Motor neuron (in vitro differentiated cells): ENCODE results near the gene HCN2. TPM values are rescaled to one million over a fixed set of nuclear protein-coding genes. Genes with fewer than 3 reads are reported as not detected.
"Not testable (repeated sequence)": the region's sequence is repeated elsewhere in the genome, so short reads cannot be mapped to it uniquely, and the experiment has no call there.

Experiments used
- ATAC-seq, 8 experiments: fragments of 200-7000 bp; cut with Tn5 transposase; replicated peaks in 6 of 8; 2 replicates each; pipeline ENCODE4 v1.8.0; 2021; ENCODE audit warnings: mild to moderate bottlenecking in 8 of 8, moderate library complexity in 8 of 8
- H3K27ac ChIP-seq, 2 donors: fragments of 250-450 bp; sonication (Bioruptor Pico); 2 replicates each; pipeline ENCODE4 v1.9.0; 2021; ENCODE audit warnings: antibody characterized with exemption in 2 of 2, mild to moderate bottlenecking in 2 of 2, moderate library complexity in 1 of 2
- H3K4me1 ChIP-seq, 2 donors: fragments of 250-450 bp; sonication (Bioruptor Pico); replicated peaks in 1 of 2; 2 replicates each; pipeline ENCODE4 v1.6.1; 2021; ENCODE audit warnings: antibody characterized with exemption in 2 of 2, mild to moderate bottlenecking in 2 of 2, moderate library complexity in 1 of 2
- H3K4me3 ChIP-seq, 5 donors: fragments of 250-450 bp; sonication (Bioruptor Pico); 2 replicates each; pipeline ENCODE4 v1.9.0; 2021; ENCODE audit warnings: antibody characterized with exemption in 5 of 5, mild to moderate bottlenecking in 5 of 5, moderate library complexity in 4 of 5
- WGBS, 10 experiments: fragments of 450-650 bp; shearing (Covaris generic); methylation state at CpG; one replicate each; pipeline ENCODE4 v1.0.0; 2022; 5-methylcytosine and 5-hydroxymethylcytosine counted together
- in situ Hi-C, 9 experiments: fragments of 400-800 bp; cut with MboI; loops; one replicate each; pipeline ENCODE4 v1.15.0; 2021; ENCODE audit warnings: low sequenced_read_pairs in 9 of 9, low pct_unique_long_range_greater_than_20kb in 2 of 9; ENCODE audit not compliant: unreplicated experiment in 9 of 9
- total RNA-seq, 8 experiments: library from RNA; unstranded; fragments of 300-600 nt; gene quantifications; 2 replicates each; pipeline versions ENCODE4 v1.2.3 to v1.2.4, GENCODE V29; 2022

HCN2 gene
- total RNA-seq, 8 experiments from 2014 or later = 0.31 to 8.1 (median 1.9) TPM

GRCh38 chr19:582497-583197, 7.0 kb upstream of the HCN2 start:
- in situ Hi-C loops = loop anchor here in 2 of 9 experiments (25.0 kb wide), 1 partner anchor 155 kb away; no protein-coding TSS in a partner anchor
- Histone ChIP-seq H3K27ac (no peak overlapping the region), H3K4me3 (no peak overlapping the region), H3K4me1 (peaks cover 0 to under 1% of the 10 kb centered on the region in 2 donors)
- ATAC-seq = no peak
- WGBS, 10 experiments = 7 to 100% (median 93%) methylated on average over 2 to 18 of the region's 31 CpGs; no CpG with 5 or more reads in 3 of the 10 experiments

GRCh38 chr19:583198-583967, 6.3 kb upstream of the HCN2 start:
- ATAC-seq = no peak
- no peak overlapping the region for H3K4me3 ChIP-seq
- no peak overlapping the region for H3K27ac ChIP-seq
- 40 to 80% methylated on average over 1 of the region's 27 CpGs; no CpG with 5 or more reads in 8 of the 10 experiments for WGBS, 10 experiments
- peaks cover 2 to 7% of the 10 kb centered on the region in 2 donors for H3K4me1 ChIP-seq
- in situ Hi-C loops = loop anchor here in 2 of 9 experiments (25.0 kb wide), 1 partner anchor 154 kb away; no protein-coding TSS in a partner anchor

- ATAC-seq = no peak
- peaks cover 3 to 12% of the 10 kb centered on the region in 2 donors for H3K4me1 ChIP-seq
- no peak overlapping the region for H3K27ac ChIP-seq
- in situ Hi-C loops = loop anchor here in 2 of 9 experiments (25.0 kb wide), 1 partner anchor 153 kb away; no protein-coding TSS in a partner anchor
- no peak overlapping the region for H3K4me3 ChIP-seq
- WGBS, 10 experiments = 93 to 100% methylated on average over 1 to 3 of the region's 5 CpGs; no CpG with 5 or more reads in 8 of the 10 experiments
Measured at GRCh38 chr19:583968-584239, 5.8 kb upstream of the HCN2 start.

GRCh38 chr19:584240-585001, 5.3 kb upstream of the HCN2 start:
- Histone ChIP-seq H3K4me3 (no peak overlapping the region), H3K4me1 (peaks cover 6 to 16% of the 10 kb centered on the region in 2 donors), H3K27ac (no peak overlapping the region)
- ATAC-seq = peak; percentile 28 to 73 (median 62)
- in situ Hi-C loops = loop anchor here in 2 of 9 experiments (25.0 kb wide), 1 partner anchor 153 kb away; no protein-coding TSS in a partner anchor
- WGBS, 10 experiments = 0 to 100% (median 47%) methylated on average over 2 to 12 of the region's 38 CpGs; no CpG with 5 or more reads in 5 of the 10 experiments

- H3K27ac ChIP-seq, H3K4me3 ChIP-seq, ATAC-seq: not testable (repeated sequence)
- 60 to 100% (median 100%) methylated on average over 1 to 2 of the region's 34 CpGs; no CpG with 5 or more reads in 7 of the 10 experiments for WGBS, 10 experiments
- peaks cover 7 to 17% of the 10 kb centered on the region in 2 donors for H3K4me1 ChIP-seq
- in situ Hi-C loops = loop anchor here in 2 of 9 experiments (25.0 kb wide), 1 partner anchor 152 kb away; no protein-coding TSS in a partner anchor
Measured at GRCh38 chr19:585146-585545, 4.5 kb upstream of the HCN2 start.

- Histone ChIP-seq H3K4me3 (no peak overlapping the region), H3K4me1 (peaks cover 7 to 22% of the 10 kb centered on the region in 2 donors), H3K27ac (no peak overlapping the region)
- no peak for ATAC-seq
- in situ Hi-C loops = loop anchor here in 2 of 9 experiments (25.0 kb wide), 1 partner anchor 152 kb away; no protein-coding TSS in a partner anchor
- WGBS, 10 experiments = 33% methylated on average over 1 of the region's 10 CpGs; no CpG with 5 or more reads in 9 of the 10 experiments
Measured at GRCh38 chr19:585551-586110, 4.0 kb upstream of the HCN2 start.

- peak overlapping the region in 1 of 5 donors; percentile 2 for H3K4me3 ChIP-seq
- ATAC-seq = peak; percentile 54 to 67 (median 58)
- H3K27ac ChIP-seq = no peak overlapping the region
- 4 to 20% (median 20%) methylated on average over 2 to 8 of the region's 41 CpGs; no CpG with 5 or more reads in 7 of the 10 experiments for WGBS, 10 experiments
- H3K4me1 ChIP-seq = peaks cover 16 to 32% of the 10 kb centered on the region in 2 donors
- in situ Hi-C loops = loop anchor here in 2 of 9 experiments (25.0 kb wide), 1 partner anchor 149 kb away; no protein-coding TSS in a partner anchor
Measured at GRCh38 chr19:588093-588740, 1.5 kb upstream of the HCN2 start.

GRCh38 chr19:588741-589692, 664 bp upstream of the HCN2 start:
- Histone ChIP-seq H3K4me1 (peaks cover 16 to 32% of the 10 kb centered on the region in 2 donors), H3K4me3 (peak overlapping the region; percentile 36 to 92 (median 63)), H3K27ac (peak overlapping the region in 1 of 2 donors; percentile 10)
- peak in 5 of 8 experiments; percentile 5 to 35 (median 29) for ATAC-seq
- WGBS, 10 experiments = 3 to 55% methylated on average over 4 to 8 of the region's 54 CpGs; no CpG with 5 or more reads in 8 of the 10 experiments
- in situ Hi-C loops = loop anchor here in 2 of 9 experiments (25.0 kb wide), 1 partner anchor 148 kb away; no protein-coding TSS in a partner anchor

GRCh38 chr19:590396-590745, 690 bp downstream of the HCN2 start:
- H3K27ac ChIP-seq = no peak overlapping the region
- ATAC-seq = peak in 6 of 8 experiments; percentile 1 to 14 (median 4)
- H3K4me1 ChIP-seq = peaks cover 16 to 32% of the 10 kb centered on the region in 2 donors
- in situ Hi-C loops = loop anchor here in 2 of 9 experiments (25.0 kb wide), 1 partner anchor 147 kb away; no protein-coding TSS in a partner anchor
- peak overlapping the region; percentile 52 to 92 (median 63) for H3K4me3 ChIP-seq
- no CpG with 5 or more reads among the region's 50 CpGs for WGBS, 10 experiments

- WGBS, 10 experiments = no CpG with 5 or more reads among the region's 41 CpGs
- in situ Hi-C loops = loop anchor here in 2 of 9 experiments (25.0 kb wide), 1 partner anchor 147 kb away; no protein-coding TSS in a partner anchor
- peak in 3 of 8 experiments; percentile 2 to 4 (median 3) for ATAC-seq
- no peak overlapping the region for H3K27ac ChIP-seq
- peak overlapping the region; percentile 52 to 92 (median 63) for H3K4me3 ChIP-seq
- peaks cover 16 to 32% of the 10 kb centered on the region in 2 donors for H3K4me1 ChIP-seq
Measured at GRCh38 chr19:590750-591098, 1.0 kb downstream of the HCN2 start.
